ENCODE measurements around the gene EGLN2.
"Not testable (repeated sequence)": the region's sequence is repeated elsewhere in the genome, so short reads cannot be mapped to it uniquely, and the experiment has no call there.

EGLN2 gene

DNA sequence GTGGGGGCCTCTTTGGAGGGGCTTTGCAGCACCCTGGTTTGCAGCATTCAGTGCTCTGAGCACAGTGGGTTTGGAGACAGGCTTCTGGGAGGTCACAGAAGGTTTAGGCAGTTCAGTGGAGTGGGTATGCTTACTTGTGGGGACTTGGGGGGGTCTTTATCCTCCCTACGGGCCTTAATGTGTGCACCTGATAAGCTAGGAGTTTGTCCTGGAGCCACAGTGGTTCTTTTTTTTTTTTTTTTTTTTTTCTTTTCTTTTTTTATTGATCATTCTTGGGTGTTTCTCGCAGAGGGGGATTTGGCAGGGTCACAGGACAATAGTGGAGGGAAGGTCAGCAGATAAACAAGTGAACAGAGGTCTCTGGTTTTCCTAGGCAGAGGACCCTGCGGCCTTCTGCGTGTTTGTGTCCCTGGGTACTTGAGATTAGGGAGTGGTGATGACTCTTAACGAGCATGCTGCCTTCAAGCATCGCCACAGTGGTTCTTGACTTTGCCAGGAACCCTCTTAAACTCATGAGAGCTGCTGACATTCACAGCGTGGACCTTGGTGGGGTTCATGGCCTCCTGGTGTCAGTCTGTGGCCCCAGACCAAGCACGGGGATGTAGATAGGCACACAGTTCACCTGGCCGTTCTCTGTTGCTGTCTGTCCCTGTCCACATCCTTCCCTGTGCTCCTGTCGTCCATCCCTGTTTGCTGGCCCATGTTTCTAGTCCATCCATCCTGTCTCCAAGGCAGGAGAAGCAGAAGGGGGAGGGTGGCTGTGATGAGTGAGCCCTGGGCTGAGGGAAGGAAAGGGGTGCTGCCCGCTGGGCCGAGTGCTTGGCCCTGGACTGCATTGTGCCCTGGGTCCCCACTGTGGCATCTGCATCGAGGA, 2.7 kb downstream of the EGLN2 start:
- no peak for DNase-seq (ENCODE audit: extremely low read depth in 1 of 2, low read depth in 1 of 2)

- no peak for DNase-seq (ENCODE audit: extremely low read depth in 1 of 2, low read depth in 1 of 2)
Measured at GRCh38 chr19:40802300-40803169, 3.5 kb downstream of the EGLN2 start.

DNA sequence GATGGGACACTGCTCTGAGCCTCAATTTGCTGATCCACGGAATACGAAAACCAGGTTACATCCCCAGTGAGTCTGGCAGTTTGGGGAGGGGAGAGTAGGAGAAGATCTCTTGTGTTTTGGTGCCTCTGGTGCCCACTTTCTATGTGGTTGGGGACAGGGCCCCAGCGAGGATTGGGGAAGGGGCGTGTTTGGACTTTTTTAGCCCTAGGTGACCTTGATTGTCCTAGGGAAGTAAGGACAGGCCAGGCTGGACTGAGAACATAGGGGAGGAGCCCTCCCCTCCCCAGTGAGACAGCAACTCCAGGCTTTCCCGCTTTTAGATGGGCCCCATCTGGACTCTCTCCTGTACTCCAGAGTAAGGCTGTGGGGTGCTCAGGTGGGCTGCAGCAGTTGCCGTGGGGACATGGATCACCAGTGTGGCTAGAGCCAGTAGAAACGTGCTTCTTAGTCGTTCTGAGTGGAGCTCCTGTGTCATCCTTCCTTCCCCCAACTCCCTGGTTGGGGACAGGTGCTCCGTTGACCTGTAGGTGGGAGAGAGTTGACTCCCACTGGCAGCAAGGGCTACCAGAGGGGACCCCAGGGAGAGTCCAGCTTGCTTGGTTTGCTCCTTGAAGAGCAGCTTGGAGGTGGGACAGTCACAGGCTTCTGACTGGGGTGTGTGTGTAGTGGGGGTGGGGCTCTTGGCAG, 4.3 kb downstream of the EGLN2 start:
- DNase-seq (ENCODE audit: extremely low read depth in 1 of 2, low read depth in 1 of 2): no peak

DNA sequence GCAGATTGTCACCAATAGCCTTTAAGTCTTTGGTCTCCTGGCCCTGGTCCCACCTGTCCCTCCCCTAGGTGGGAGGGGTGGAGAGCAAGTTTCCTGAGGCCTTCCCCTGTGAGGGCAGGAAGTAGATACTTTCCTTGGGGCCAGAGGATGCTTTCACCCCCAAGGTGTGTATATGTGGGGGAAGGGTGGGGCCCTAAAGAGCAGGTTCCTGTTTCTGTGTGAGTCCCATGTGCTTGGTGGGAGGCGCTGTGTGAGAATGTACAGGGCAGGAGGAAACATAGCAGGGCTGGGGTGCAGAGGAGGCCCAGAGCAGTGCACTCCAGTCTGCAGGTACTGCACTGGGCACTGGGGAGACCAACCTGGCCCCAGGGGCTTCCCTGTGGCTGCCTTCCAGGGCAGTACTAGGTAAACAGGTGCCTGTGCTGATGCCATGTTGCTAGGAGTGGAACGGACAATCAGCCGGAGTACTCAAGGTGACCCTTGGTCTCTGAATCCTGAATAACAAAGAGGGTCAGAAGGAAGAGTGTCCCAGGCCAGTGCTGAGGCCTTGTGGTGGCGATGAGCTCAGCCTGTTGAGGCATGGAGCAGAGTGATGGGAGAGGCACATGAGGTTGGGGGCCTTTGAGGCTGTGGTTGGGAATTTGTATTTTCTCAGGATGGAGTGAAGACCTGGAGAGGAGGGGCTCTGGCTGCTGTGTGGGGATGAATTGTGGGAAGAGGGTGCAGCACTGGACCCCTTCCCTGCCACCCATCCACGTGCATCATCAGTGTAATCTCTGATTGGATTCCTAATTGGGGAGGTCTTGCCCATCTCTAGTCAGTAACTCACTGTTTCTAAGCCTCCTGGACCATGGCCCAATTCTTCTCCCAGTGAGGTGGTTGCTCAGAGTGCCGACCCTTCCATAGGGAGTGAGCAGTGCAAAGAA, 5.1 kb downstream of the EGLN2 start:
- peak in 1 of 2 donors; percentile 30 for DNase-seq (ENCODE audit: extremely low read depth in 1 of 2, low read depth in 1 of 2)

GRCh38 chr19:40804783-40805242, 5.8 kb downstream of the EGLN2 start:
- no peak for DNase-seq (ENCODE audit: extremely low read depth in 1 of 2, low read depth in 1 of 2)

DNA sequence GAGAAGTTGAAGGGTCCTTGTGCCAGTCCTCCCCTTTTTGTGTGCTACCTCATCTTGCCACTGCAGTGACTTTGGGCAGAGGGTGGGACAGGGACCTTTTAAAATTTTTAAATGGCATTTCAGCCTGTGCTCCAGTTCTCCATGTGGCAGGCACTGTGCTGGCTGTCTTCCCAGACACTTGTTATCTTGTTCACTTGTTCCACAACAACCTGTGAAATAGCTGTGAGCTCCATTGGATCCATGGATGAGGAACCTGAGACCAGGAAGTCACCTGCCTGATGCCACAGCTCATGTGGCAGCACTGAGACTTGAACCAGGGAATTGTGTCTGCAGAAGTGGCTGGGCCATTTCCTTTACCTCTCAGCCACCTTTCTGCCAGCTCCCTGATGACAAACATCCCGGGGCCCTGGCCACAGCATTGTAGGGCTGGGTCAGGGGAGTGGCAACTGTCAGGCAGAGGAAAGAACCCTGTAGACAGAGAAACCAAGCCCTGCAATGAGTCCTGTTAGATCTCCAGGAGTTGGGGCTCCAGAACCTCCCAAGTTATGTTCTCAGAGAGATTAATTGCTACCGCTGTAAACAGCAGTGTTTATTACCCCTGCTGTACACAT, 6.4 kb downstream of the EGLN2 start:
- DNase-seq (ENCODE audit: extremely low read depth in 1 of 2, low read depth in 1 of 2): no peak

- DNase-seq (ENCODE audit: extremely low read depth in 1 of 2, low read depth in 1 of 2): peak; percentile 53 to 60
Measured at GRCh38 chr19:40806423-40807146, 7.6 kb downstream of the EGLN2 start.

GRCh38 chr19:40807147-40808020, 8.4 kb downstream of the EGLN2 start:
- no peak for DNase-seq (ENCODE audit: extremely low read depth in 1 of 2, low read depth in 1 of 2)

- no peak for DNase-seq (ENCODE audit: extremely low read depth in 1 of 2, low read depth in 1 of 2)
Measured at GRCh38 chr19:40808021-40808325, 9.0 kb downstream of the EGLN2 start.

- DNase-seq (ENCODE audit: extremely low read depth in 1 of 2, low read depth in 1 of 2): no peak
Measured at GRCh38 chr19:40808497-40808896, 9.5 kb downstream of the EGLN2 start.

DNA sequence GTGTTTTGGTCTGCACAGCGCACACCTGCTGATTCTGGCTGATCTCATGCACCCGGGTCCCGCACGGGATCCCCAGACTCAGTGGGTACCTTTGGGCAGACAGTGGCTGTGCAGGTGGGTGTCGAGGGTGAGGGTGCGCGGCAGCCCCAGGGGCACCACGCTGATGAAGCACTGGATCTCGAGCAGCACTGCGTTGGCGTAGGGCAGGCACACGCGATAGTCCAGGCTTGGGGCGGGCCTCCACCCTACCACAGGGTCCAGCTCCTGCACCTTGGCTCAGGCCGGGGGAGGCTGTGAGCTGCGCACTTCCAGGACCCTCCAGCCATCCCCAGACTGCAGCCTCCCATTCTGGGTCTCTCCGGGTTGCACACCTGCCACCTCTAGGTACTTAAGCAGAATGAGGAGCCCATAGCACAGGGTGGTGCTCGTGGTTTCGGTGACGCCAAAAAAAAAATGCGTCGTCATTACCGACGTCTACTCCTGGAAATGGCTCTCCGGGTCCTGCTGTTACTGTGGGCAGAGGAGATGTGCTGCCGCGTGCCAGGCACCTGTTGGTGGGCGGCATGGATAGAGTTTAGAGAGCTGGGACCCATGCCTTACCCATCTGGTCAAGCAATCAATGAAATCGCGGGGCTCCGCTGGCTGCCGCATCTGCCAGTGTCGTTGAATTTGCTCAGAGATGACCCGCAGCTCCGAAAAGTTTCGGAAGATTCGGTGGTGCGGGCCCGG, 10.5 kb downstream of the EGLN2 start:
- no peak for DNase-seq (ENCODE audit: extremely low read depth in 1 of 2, low read depth in 1 of 2)

DNA sequence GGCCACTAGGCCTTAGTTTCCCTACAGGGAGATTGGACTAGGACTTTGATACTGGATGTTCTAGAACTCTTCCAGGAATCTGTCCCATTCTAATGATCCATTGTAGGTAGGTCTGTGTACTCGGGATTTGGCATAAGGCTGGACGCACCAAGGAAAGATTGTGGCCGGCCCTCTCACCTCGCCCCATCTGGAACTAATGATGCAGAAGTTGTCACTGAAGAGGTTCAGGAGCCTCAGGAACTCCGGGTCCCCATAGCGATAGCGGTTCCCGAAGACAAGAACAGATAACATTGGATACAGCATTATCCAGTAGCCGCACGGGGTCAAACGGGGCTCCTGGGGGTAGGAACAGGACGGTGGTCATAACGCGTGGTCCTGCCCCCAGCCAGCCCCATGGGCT, 11.2 kb downstream of the EGLN2 start:
- DNase-seq (ENCODE audit: extremely low read depth in 1 of 2, low read depth in 1 of 2): no peak

- DNase-seq (ENCODE audit: extremely low read depth in 1 of 2, low read depth in 1 of 2): not testable (repeated sequence)
Measured at GRCh38 chr19:40810649-40811408, 11.8 kb downstream of the EGLN2 start.

DNA sequence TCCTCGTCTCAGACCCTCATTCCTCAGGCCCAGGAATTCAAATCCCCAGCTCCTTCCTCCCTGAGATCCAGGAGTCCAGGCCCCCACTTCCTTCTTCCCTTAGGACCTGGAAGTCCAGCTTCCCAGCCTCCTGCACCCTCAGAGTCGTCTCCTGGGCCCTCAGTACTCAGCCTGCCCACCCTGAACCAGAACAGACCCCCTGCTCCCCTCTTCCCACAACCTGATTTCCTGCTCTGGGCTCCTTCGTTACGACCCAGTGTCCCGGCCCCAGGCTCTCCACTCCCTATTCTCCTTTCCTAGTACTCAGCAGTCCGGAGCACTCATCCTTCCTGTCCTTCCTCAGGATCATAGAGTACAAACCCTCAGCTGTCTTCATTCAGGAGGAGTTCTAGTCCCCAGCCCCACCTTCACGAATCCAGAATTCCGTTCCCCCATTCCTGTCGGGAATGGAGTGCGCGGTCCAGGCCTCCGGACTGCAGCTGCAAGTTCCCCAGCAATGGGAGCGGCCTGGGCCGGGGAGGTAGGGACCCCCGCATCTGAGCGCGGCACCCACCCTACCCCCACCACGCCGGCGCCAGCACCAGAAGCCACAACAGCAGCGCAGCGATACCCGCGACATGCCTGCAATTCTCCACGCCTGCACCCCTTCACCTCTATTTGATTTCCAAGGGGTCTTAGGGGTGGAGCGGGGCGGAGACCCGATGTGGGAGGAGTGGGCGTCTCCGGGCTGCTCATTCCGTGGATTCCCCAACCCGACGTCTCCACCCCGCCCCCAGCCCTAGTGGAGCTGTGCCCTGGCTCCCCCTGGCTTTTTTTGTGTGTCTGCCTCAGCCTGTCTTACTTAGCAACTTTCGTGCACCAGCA, 12.7 kb downstream of the EGLN2 start:
- no peak for DNase-seq (ENCODE audit: extremely low read depth in 1 of 2, low read depth in 1 of 2)

- DNase-seq (ENCODE audit: extremely low read depth in 1 of 2, low read depth in 1 of 2): not testable (repeated sequence)
Measured at GRCh38 chr19:40812571-40812970, 13.6 kb downstream of the EGLN2 start.

DNA sequence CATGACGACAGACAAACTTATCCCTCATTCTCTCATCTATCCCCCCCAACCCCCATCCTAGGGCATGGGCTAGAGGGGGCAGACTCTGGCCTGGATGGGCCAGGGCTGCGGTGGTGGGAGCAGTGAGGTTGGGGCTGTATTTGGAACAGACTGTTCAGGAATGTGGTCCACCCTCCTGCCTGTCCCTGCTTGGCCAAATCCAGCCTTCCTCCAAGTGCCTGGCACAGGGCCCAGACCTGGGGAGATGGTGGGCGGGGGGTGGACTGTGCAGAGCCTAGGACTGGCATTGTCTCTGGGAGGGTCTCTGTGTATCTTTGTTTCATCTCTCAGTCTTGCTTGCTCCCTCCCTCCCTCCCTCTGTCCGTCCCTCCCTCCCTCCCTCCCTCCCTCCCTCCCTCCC, 14.2 kb downstream of the EGLN2 start:
- DNase-seq (ENCODE audit: extremely low read depth in 1 of 2, low read depth in 1 of 2): no peak
